ENCODE results near the gene TM4SF1.

TM4SF1 gene

GRCh38 chr3:149333176-149333859, 44.1 kb downstream of the TM4SF1 start, which contains the start of gene TM4SF18:
Gene TM4SF18, minus strand, starts transcription at chr3:149333636. Its CDS starts 254 bp downstream, at chr3:149333382.
- Histone ChIP-seq H2AFZ (ENCODE audit: low read length) (no peak within 1 kb of the TSS), H3K4me3 (ENCODE audit: low read length) (no peak within 1 kb of the TSS)

DNA sequence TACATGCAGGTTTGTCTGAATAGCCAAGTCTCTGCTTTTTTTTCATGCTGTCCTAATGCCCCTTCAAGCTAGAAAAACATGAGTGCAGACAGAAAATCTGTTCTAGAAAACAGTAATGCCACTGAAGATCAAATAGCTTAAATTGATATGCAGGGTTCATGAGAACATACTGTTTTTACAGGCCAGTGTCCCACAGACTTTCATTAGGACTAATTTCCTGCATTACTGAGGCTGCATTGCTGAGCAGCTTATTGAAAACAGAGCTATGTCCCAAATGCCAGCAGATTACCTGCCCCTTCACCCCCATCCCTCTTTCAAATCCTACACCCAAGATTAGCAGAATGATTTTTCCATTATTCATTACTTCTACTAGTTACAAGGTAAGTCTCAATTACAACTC, 44.7 kb downstream of the TM4SF1 start:
- no peak for TF ChIP-seq EZH2 (optimal IDR thresholded peaks at IDR 0.05; ENCODE audit: low read depth, low read length)
- TF ChIP-seq CTCF (IDR thresholded peaks at IDR 0.05; ENCODE audit: low read length) = no peak
- no peak for TF ChIP-seq EZH2phosphoT487 (IDR thresholded peaks at IDR 0.05; ENCODE audit: low read length)
- Histone ChIP-seq H3K36me3 (replicated peaks; ENCODE audit: insufficient read depth, low read length) (no peaks in the 10 kb centered on the region), H2AFZ (ENCODE audit: low read length) (no peak overlapping the region), H3K4me3 (ENCODE audit: low read length) (no peak overlapping the region), H3K79me2 (ENCODE audit: low read length) (no peaks in the 10 kb centered on the region), H3K9me3 (replicated peaks; ENCODE audit: insufficient read depth, low read length) (no peaks in the 10 kb centered on the region), H3K4me1 (ENCODE audit: low read length) (no peaks in the 10 kb centered on the region), H3K4me2 (ENCODE audit: low read depth, low read length) (no peak overlapping the region), H4K20me1 (ENCODE audit: insufficient read depth, low read length) (no peaks in the 10 kb centered on the region), H3K9ac (ENCODE audit: low read length) (no peak overlapping the region), H3F3A (ENCODE audit: insufficient read depth, low read length) (no peaks in the 10 kb centered on the region), H3K27me3 (replicated peaks; ENCODE audit: insufficient read depth, low read length) (no peaks in the 10 kb centered on the region), H3K9me2 (replicated peaks; ENCODE audit: insufficient read depth, low read length) (no peaks in the 10 kb centered on the region; the same call in 1 of the 2 replicates), H3K27ac (ENCODE audit: low read length) (no peak overlapping the region)
- DNase-seq = no peak

More at GRCh38 chr3:149333176-149333859, 44.1 kb downstream of the TM4SF1 start, which contains the start of gene TM4SF18:
- no peak within 1 kb of the TSS for H3K4me2 ChIP-seq (ENCODE audit: low read depth, low read length)
- no peak within 1 kb of the TSS for H3K27ac ChIP-seq (ENCODE audit: low read length)
- no peaks in the 10 kb centered on the region for H3K9me2 ChIP-seq (replicated peaks; ENCODE audit: insufficient read depth, low read length)
- no peak within 1 kb of the TSS for H3K9ac ChIP-seq (ENCODE audit: low read length)
- no peaks in the 10 kb centered on the region for H3K79me2 ChIP-seq (ENCODE audit: low read length)
- DNase-seq = no peak
- no peaks in the 10 kb centered on the region for H3K9me3 ChIP-seq (replicated peaks; ENCODE audit: insufficient read depth, low read length)
- no peaks in the 10 kb centered on the region for H3K4me1 ChIP-seq (ENCODE audit: low read length)
- TF ChIP-seq EZH2phosphoT487 (IDR thresholded peaks at IDR 0.05; ENCODE audit: low read length) = no peak
- TF ChIP-seq EZH2 (optimal IDR thresholded peaks at IDR 0.05; ENCODE audit: low read depth, low read length) = no peak
- no peak for TF ChIP-seq CTCF (IDR thresholded peaks at IDR 0.05; ENCODE audit: low read length)
- no peaks in the 10 kb centered on the region for H3K27me3 ChIP-seq (replicated peaks; ENCODE audit: insufficient read depth, low read length)
- no peaks in the 10 kb centered on the region for H4K20me1 ChIP-seq (ENCODE audit: insufficient read depth, low read length)
- no peaks in the 10 kb centered on the region for H3F3A ChIP-seq (ENCODE audit: insufficient read depth, low read length)
- no peaks in the 10 kb centered on the region for H3K36me3 ChIP-seq (replicated peaks; ENCODE audit: insufficient read depth, low read length)

DNA sequence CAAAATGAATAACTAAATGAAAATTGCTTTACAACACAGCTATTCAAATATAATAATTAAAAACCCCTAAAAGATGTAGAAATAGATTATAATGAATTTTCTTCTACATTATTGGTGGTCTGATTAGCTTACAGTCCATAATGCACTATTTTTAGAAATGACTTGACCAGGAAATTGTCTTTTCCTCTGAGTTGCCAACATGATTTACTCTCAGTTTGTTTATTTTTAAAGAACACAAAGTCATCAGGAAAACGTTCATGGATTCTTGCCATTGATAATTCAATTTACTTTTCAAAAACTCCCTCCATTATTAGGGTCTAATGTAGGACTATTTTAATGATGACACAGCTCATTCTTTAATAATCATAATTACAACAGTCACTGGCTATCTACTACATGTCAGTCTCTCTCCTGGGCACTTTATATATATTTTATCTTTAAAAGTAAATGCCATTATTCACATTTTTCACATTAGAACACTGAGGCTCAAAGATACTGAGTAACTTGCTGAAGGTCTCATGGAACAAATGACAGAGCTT, 45.2 kb downstream of the TM4SF1 start:
- Histone ChIP-seq H3K27ac (ENCODE audit: low read length) (no peak overlapping the region), H3K4me3 (ENCODE audit: low read length) (no peak overlapping the region), H3K9me2 (replicated peaks; ENCODE audit: insufficient read depth, low read length) (no peaks in the 10 kb centered on the region; the same call in 1 of the 2 replicates), H3K9me3 (replicated peaks; ENCODE audit: insufficient read depth, low read length) (no peaks in the 10 kb centered on the region), H3K79me2 (ENCODE audit: low read length) (no peaks in the 10 kb centered on the region), H3F3A (ENCODE audit: insufficient read depth, low read length) (no peaks in the 10 kb centered on the region), H3K4me1 (ENCODE audit: low read length) (no peaks in the 10 kb centered on the region), H2AFZ (ENCODE audit: low read length) (no peak overlapping the region), H3K27me3 (replicated peaks; ENCODE audit: insufficient read depth, low read length) (no peaks in the 10 kb centered on the region), H3K36me3 (replicated peaks; ENCODE audit: insufficient read depth, low read length) (no peaks in the 10 kb centered on the region), H3K9ac (ENCODE audit: low read length) (no peak overlapping the region), H4K20me1 (ENCODE audit: insufficient read depth, low read length) (no peaks in the 10 kb centered on the region), H3K4me2 (ENCODE audit: low read depth, low read length) (no peak overlapping the region)
- DNase-seq = no peak
- no peak for TF ChIP-seq CTCF (IDR thresholded peaks at IDR 0.05; ENCODE audit: low read length)
- no peak for TF ChIP-seq EZH2 (optimal IDR thresholded peaks at IDR 0.05; ENCODE audit: low read depth, low read length)
- TF ChIP-seq EZH2phosphoT487 (IDR thresholded peaks at IDR 0.05; ENCODE audit: low read length) = no peak

Measured in MM.1S (cell line).